ENCODE measurements around the gene C10orf62. TPM values are rescaled to one million over a fixed set of nuclear protein-coding genes. Genes with fewer than 3 reads are reported as not detected.

Gene C10orf62
- total and polyA plus RNA-seq, 10 of the 15 experiments (the other 5 are each of a cell fraction or from before 2014, with no cell fraction given) = not detected

DNA sequence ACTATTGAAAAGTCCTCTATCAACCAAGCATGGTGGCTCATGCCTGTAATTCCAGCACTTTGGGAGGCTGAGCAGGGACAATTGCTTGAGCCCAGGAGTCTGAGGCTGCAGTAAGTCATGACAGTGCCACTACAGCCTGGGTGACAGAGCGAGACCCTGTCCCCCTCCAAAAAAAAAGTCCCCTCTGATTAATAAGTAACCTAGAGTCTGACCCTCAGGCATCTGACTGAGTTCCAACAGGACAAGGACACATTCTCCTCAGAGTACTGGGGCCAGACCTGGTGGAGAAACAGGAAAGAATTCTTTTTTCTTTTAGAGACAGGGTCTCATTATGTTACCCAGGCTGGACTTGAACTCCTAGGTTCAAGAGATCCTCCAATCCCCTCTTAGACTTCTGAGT is 33.8 kb downstream of the C10orf62 start:
- H2AFZ ChIP-seq (ENCODE audit: control insufficient read depth, low read depth, low read length) = no peak overlapping the region
- in situ Hi-C loops (cut with MboI) (no loop called here), intact Hi-C loops (cut with micrococcal nuclease; ENCODE audit: unreplicated experiment) (no loop called here)
- no peaks in the 10 kb centered on the region for H3K79me2 ChIP-seq (ENCODE audit: control insufficient read depth, insufficient read depth, low read length)
- H3K9me3 ChIP-seq (replicated peaks; ENCODE audit: control insufficient read depth, insufficient read depth, low read length) = no peaks in the 10 kb centered on the region
- no peaks in the 10 kb centered on the region for H4K20me1 ChIP-seq (ENCODE audit: control insufficient read depth, insufficient read depth)
- FAIRE-seq (no peak), ATAC-seq (no peak), DNase-seq (ENCODE audit: low read depth, low spot score) (no peak)
- H3K9ac ChIP-seq (ENCODE audit: control insufficient read depth, insufficient read depth, low read length) = no peak overlapping the region
- SMC1A ChIA-PET (ENCODE audit: uncharacterized antibody, unreplicated experiment) = interaction anchor here (0.7 to 0.8 kb wide), 2 partner anchors 11 to 39 kb away, joined by 3 read pairs; no protein-coding TSS in a partner anchor
- H3K36me3 ChIP-seq (ENCODE audit: control insufficient read depth in 2 of 2, insufficient read depth in 2 of 2, low read length in 1 of 2) = no peaks in the 10 kb centered on the region
- RAD21 ChIA-PET (ENCODE audit: unreplicated experiment) = no interaction called here
- 50% methylated on average over 1 of the region's 1 CpG for WGBS (ENCODE audit: insufficient coverage, insufficient replicate concordance, low lambda C conversion rate, missing lambda C conversion rate)
- no peaks in the 10 kb centered on the region for H3K27me3 ChIP-seq (replicated peaks in 1 of 2; ENCODE audit: control insufficient read depth in 2 of 2, insufficient read depth in 2 of 2, low read length in 1 of 2)
- no peaks in the 10 kb centered on the region for H3K4me1 ChIP-seq (ENCODE audit: control insufficient read depth, insufficient read depth, low read length)
- H3K4me2 ChIP-seq (ENCODE audit: control insufficient read depth, insufficient read depth) = no peak overlapping the region
- no peak overlapping the region for H3K27ac ChIP-seq (ENCODE audit: control insufficient read depth, insufficient read depth)
- CTCF ChIA-PET = interaction anchor here (0.6 to 1.4 kb wide), 2 partner anchors 10 to 546 kb away, joined by 3 to 6 read pairs; no protein-coding TSS in a partner anchor
- no TSS peak for BruUV-seq (replicated peaks)
- H3K4me3 ChIP-seq = no peak overlapping the region
- TF ChIP-seq BHLHE40 (IDR thresholded peaks at IDR 0.05; ENCODE audit: borderline replicate concordance in 1 of 2, low read depth in 2 of 2, low read length in 1 of 2) (no peak), POLR2AphosphoS2 (IDR thresholded peaks at IDR 0.05; ENCODE audit: low read depth, low read length) (no peak), SMAD5 (IDR thresholded peaks at IDR 0.05; ENCODE audit: low read depth) (no peak), TCF7 (IDR thresholded peaks at IDR 0.05; ENCODE audit: borderline replicate concordance) (no peak)
- TF ChIP-seq, protein P1, sequence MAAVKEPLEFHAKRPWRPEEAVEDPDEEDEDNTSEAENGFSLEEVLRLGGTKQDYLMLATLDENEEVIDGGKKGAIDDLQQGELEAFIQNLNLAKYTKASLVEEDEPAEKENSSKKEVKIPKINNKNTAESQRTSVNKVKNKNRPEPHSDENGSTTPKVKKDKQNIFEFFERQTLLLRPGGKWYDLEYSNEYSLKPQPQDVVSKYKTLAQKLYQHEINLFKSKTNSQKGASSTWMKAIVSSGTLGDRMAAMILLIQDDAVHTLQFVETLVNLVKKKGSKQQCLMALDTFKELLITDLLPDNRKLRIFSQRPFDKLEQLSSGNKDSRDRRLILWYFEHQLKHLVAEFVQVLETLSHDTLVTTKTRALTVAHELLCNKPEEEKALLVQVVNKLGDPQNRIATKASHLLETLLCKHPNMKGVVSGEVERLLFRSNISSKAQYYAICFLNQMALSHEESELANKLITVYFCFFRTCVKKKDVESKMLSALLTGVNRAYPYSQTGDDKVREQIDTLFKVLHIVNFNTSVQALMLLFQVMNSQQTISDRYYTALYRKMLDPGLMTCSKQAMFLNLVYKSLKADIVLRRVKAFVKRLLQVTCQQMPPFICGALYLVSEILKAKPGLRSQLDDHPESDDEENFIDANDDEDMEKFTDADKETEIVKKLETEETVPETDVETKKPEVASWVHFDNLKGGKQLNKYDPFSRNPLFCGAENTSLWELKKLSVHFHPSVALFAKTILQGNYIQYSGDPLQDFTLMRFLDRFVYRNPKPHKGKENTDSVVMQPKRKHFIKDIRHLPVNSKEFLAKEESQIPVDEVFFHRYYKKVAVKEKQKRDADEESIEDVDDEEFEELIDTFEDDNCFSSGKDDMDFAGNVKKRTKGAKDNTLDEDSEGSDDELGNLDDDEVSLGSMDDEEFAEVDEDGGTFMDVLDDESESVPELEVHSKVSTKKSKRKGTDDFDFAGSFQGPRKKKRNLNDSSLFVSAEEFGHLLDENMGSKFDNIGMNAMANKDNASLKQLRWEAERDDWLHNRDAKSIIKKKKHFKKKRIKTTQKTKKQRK (IDR thresholded peaks at IDR 0.05; ENCODE audit: low read depth, low read length) = no peak
- TF ChIP-seq, protein P2, sequence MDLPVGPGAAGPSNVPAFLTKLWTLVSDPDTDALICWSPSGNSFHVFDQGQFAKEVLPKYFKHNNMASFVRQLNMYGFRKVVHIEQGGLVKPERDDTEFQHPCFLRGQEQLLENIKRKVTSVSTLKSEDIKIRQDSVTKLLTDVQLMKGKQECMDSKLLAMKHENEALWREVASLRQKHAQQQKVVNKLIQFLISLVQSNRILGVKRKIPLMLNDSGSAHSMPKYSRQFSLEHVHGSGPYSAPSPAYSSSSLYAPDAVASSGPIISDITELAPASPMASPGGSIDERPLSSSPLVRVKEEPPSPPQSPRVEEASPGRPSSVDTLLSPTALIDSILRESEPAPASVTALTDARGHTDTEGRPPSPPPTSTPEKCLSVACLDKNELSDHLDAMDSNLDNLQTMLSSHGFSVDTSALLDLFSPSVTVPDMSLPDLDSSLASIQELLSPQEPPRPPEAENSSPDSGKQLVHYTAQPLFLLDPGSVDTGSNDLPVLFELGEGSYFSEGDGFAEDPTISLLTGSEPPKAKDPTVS (IDR thresholded peaks at IDR 0.05; ENCODE audit: low read depth, low read length) = no peak
- POLR2A ChIA-PET = no interaction called here
